Activated CD4-positive, alpha-beta T cell treated with anti-CD3 and anti-CD28 coated beads, Interleukin-2, amount 50 U/mL, for 48 hours (primary cell): ENCODE data around the gene GRK5.

Experiments
- DNase-seq, 2 experiments: peaks; one replicate each; pipeline ENCODE4 v3.0.0-alpha.2; 2020

The GRK5 gene

DNA sequence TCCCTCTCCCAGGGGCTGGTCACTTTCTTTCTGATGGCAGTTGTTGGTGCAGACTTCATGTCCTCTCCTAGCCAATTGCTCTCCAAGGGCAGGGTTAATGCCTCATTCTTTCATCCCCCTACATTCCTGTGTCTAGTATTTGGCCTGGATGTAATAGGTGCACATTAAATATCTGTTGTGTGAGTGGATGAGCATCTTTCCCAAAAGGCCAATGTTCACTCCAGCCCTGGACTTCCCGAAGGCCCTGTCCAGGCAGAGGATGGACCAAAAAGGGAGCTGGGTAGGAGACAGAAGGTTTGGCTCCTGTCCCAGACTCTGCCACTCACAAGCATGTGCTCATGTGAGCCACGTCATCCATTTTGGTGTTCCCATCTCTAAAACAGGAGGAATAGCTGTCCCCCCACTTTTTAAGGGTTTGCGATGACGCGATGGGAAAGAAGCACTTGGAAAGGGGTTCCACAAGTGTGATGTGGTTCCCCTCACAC is 287.7 kb downstream of the GRK5 start:
- DNase-seq: no peak

DNA sequence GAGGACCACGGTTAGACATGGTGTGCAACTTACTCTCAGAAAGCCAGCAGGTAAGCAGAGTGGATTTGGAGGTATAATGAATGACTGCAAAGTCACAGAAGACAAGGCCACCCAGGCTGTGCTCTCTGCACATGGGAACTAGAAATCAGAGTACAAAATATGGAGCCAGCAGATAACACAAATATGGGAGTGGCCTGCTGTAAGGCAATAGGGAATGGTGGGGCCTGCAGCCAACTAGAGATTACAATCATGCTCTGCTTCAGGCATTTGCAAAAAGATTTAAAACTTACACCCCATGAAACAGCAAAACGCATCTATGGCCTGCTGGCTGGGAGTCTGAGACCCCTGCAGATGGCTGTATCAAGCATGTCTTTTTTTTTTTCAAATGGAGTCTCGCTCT is 288.2 kb downstream of the GRK5 start:
- DNase-seq: no peak

DNA sequence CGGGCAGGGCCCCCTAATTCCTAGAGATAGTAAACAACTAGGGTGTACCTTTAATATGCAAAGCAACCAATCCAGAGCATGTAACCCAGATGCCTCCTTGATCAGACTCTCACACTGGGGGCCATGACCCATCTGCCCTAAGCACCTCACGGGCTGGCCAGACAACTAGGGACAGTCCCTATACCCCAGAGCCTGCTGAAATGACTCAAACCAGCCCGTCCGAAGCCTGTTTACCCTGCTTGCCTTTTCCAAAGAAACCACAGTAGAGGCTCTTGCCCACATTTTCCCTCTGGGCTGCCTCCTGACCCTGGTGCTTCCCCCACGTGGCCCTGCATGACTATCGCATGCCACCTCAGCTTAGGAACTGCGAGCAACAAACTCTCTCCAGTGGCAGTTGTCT is 288.9 kb downstream of the GRK5 start:
- peak; percentile 77 to 83 for DNase-seq

DNA sequence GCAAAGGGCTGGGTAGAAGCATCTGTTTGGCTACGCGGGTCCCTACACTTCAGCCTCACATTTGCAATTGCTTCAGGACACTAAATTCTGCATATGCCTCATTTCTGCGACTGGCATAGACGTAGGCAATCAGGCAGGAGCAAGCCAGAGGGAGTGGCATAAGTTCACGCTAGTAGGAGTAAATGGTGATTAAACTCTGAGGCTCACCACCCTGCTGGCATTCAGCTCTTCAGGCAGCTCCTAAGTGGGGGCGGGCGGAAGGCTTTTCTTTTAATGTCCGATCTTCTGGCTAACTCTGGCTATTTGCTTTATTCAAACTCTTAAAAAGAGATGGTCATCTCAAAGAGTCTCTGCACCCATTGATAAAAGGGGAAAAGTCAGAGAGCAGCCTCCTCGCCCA is 289.9 kb downstream of the GRK5 start:
- DNase-seq: no peak

DNA sequence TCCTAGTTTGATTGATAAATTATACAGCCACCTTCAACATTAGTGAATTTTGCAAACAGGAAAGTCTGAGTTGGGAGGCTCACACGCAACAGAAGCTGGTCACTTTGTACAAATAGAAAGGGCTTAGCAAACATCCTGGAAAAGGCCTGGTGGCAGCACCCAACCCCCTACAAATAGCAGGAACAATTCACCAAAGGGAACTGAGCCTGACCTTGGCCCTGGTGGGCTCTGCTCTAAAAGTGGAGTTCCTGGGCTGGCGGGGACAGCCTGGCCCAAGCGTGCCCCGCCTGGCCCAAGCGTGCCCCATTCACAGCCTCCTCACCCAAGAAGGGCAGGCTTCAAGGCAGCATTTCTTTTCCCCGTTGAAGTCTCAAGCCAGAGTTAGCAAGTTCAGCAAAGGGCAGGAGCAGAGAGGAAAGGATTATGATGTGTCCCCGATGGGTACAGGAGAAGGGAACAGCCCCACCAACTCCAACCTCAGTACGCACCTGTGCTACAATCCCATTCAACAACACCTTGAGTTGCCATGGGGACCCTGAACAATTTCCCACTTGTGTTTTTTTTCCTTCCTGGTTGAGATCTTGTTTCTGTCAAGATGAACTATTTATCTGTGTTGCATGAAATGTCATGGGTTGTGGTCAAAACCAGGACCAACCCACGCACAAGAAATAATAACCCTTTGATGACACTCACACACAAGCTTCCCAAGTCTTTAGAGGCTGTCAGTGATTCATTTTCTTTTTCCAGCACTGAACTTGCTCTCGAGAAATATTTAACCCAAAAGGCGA is 291.7 kb downstream of the GRK5 start:
- DNase-seq: peak in 1 of 2 experiments; percentile 23

DNA sequence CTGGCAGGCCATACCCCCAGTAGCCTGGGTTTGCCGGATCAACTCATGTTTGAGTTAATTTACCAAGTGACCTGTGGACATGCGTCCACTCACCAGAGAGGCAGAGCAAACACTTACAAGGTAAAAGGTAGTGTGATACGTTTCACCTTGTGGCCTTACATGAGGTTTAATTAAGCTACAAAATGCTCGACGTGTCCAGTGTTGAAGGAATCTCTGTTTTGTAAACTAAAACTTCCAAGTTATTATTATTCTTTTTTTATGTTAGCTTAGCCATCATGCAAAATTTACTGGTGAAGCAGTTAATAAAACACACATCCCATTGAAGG is 292.3 kb downstream of the GRK5 start:
- DNase-seq: no peak

DNA sequence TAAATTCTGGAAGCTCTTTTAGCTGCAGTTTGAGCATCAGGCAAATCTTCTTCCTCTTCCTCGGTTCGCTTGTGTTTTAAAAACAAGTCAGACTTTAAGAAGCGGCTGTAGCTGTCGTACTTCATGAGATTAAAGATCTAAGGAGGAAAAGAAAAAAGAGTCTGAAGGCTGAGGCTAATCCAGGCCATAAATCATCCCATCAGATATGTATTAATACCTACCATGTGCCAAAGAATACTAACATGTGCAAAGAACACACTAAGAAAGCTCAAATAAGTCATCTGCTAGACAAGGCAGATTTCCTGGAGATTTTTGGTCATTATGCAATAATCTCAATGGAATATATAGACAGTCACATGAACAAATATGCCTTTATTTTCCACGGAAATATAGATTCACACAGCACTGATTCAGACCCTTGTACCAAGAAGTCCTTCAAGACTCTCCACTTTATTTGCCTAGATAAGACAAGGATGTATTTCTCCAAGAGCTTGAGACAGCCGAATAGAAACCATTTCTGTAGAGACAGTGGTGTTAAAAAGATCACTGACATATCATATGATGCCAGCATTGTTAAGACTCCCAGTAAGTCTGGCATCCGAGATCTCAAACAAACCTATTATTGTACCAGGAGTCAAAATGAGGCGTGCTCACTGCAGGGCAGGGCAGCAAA is 292.9 kb downstream of the GRK5 start:
- no peak for DNase-seq

DNA sequence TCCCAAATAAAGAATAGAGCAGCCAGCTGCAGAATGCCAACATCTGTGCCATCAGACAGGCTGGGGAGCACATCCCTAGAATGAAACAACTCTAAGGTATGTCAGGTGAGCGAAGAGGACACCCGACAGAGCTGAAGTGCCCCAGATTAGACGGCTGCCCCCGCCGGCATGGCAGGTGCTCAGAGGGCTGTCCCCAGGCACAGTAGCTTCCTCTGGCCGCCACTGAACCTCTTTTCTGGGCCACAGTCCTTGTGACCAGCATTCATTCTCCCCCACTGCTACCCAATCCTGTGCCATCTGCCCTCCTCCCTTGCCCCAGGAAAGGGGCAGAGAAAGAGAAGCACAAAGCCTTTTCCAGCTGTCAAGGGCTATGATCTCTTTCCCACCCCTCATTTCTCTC is 293.4 kb downstream of the GRK5 start:
- no peak for DNase-seq

DNA sequence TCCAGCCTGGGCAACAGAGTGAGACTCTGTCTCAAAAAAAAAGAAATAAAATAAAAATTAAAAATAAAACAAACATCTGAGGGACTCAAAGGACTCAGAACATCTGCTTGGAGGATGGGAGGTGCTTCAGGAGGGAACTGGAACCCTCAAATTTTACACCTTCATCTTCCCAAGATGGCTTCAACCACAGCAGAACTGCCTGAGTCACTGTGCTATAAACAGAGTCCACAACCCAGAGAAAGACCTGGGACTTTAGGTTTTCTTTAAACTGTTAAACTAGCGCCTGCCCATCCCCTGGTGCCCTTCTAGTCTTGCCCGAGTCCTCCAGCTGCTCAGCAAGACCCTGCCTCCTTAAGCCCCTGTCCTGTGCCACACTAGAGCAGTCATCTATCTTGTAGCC is 294.3 kb downstream of the GRK5 start:
- DNase-seq: peak in 1 of 2 experiments; percentile 16

DNA sequence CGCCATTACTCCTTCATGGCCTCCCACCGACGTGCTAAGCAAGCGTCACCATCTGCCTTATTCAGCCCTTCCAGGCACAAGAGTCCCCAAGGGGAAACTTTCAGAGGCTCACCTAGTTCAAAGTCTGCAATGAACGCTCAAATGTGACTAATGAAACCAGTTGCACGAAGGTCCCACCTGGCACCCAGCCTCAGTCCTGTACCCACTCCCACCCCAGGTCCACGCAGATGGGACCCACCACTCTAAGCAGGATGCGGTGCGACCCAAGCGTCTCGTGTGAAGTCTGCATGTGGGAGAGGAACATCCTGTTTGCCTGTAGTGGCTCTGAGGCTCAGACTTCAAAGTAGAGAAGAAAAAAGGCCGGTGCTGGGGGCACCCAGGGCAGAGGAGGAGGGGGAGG is 294.8 kb downstream of the GRK5 start:
- DNase-seq: peak; percentile 68 to 74

DNA sequence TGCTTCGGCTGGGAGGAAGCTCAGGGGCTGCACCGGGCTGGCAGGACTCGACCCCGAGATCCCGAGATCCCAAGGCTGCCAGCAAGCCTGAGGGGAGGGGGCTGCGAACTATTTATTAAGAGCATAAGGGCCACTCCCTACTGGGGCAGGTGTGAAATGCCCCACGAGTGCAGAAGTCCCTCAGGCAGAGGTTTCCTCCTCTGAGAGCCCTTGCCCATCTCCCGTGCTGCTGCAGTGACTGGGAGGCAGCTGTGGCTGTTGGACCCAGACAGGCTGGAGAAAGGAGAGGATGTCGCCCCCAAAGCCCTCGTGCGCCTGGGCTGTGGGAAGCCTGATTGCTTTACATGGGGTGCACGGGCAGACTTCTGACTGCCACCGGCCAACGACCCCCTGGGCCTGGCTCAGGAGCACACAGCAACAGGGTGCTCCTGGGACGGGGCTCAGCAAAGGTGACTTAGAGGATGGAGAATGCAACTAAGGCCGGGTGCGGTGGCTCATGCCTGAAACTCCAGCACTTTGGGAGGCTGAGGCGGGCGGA is 295.3 kb downstream of the GRK5 start:
- no peak for DNase-seq

DNA sequence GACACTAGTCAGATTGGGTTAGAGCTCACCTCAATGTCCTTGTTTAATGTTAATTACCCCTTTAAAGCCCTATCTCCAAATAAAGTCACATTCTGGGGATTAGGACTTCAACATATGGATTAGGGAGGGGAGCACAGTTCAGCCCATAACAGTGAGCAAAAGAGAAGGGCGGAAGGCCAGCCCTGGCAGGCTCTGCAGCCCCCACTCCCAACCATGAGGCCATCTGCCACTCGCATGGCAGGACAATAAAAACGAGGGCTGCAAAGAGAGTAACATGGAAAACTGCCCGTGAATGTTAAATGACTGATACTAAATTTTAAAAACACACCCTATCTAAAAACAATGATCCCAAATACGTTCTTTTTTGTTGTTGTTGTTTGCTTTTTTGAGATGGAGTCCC is 296.4 kb downstream of the GRK5 start:
- DNase-seq: no peak

DNA sequence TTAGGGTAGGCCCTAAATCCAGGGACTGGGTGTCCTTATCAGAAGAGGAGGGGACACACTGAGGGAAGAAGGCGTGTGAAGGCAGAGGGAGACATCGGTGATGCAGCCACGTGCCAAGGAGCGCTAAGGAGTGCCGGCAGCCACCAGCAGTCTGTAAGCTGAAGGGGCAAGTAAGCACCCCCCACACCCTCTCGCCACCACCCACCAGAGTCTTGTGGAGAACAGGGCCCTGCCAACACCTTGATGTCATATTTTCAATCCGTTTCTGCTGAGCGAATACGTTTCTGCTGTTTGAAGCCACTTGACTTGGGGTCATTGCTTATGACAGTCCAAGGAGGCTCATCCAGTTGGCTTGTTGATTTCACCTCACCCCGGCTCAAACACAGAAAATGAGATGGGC is 297.3 kb downstream of the GRK5 start:
- no peak for DNase-seq

DNA sequence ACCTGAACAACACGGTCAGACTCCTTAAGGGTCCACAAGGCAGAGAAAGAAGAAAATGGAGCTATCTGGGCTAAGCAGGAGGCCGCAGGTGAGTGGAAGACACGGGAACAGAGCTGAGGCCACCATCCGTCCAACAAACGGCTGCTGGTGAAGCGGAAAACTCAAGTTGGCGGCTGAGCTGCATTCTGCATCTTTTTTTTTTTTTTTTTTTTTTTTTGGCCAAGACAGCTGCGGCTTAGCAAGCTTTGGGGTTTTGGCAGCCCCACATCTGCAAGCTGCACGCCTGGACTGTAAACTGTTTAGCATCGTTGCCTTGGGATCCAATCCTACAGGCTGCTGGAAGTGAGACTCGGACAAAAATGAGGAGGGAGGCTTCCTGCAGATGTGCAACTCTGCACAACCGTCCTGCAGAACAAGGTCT is 297.8 kb downstream of the GRK5 start:
- DNase-seq: no peak
